ENCODE measurements around the gene TEPSIN.

Gene TEPSIN

GRCh38 chr17:81263371-81264181 is 24.7 kb upstream of the TEPSIN start:
- ATAC-seq, result no peak
- TF ChIP-seq CSDC2 (CRISPR knock-in tag; IDR thresholded peaks at IDR 0.05), result no peak

DNA sequence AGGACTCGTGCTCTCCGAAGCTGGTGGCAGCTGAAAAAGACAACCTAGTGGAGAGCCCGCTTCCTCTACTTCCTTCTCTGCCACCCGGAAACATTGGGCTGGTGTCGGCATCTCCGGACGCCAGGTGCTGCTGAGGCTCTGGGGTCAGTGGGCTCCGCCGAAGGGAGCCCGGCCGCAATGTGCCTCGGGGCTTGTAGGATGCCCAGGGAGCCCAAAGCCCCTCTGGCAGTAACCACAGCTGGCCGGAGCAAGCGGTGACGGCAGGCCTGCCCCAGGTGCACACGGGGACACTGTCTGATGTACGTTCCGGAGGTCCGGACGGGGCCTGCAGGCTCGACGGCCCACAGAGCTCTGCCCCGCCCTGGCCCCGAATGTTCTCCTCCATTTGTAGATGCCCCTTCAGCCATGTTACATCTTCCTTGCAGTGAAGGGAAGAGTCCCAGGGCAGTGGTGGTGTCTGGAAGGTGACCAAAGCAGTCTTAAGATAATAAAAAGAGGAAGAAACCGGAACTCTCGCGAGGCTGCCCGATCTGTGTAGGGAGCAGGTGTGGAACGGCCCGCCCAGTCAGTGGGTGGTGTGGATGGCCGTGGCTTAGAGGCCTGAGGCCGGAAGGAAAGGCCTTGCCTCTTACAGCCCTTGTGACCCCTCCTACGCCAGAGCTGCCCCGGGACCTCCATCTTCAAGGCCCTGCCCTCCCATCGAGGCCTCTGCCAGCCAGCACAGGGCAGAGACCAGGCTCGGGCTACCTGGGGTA is 22.9 kb upstream of the TEPSIN start:
- ATAC-seq, result no peak
- TF ChIP-seq ZNF70 (CRISPR knock-in tag; IDR thresholded peaks at IDR 0.05) (no peak), CSDC2 (CRISPR knock-in tag; IDR thresholded peaks at IDR 0.05) (no peak), ZNF565 (CRISPR knock-in tag; conservative IDR thresholded peaks at IDR 0.05; ENCODE audit: low read depth) (no peak), OSR1 (CRISPR knock-in tag; IDR thresholded peaks at IDR 0.05) (no peak), ARNTL (CRISPR knock-in tag; IDR thresholded peaks at IDR 0.05; ENCODE audit: borderline replicate concordance, low read depth) (no peak), ZC3H10 (CRISPR knock-in tag; IDR thresholded peaks at IDR 0.05) (no peak), ZNF8 (CRISPR knock-in tag; IDR thresholded peaks at IDR 0.05) (no peak), PATZ1 (CRISPR knock-in tag; IDR thresholded peaks at IDR 0.05; ENCODE audit: borderline replicate concordance) (no peak), BACH2 (CRISPR knock-in tag; IDR thresholded peaks at IDR 0.05; ENCODE audit: borderline replicate concordance) (no peak), RARB (CRISPR knock-in tag; IDR thresholded peaks at IDR 0.05) (no peak)

GRCh38 chr17:81261096-81261495 is 22.2 kb upstream of the TEPSIN start:
- no peak for ATAC-seq
- TF ChIP-seq ZFP3 (CRISPR knock-in tag; IDR thresholded peaks at IDR 0.05) (no peak), GLIS3 (CRISPR knock-in tag; IDR thresholded peaks at IDR 0.05) (no peak), ARNTL (CRISPR knock-in tag; IDR thresholded peaks at IDR 0.05; ENCODE audit: borderline replicate concordance, low read depth) (no peak), ZNF70 (CRISPR knock-in tag; IDR thresholded peaks at IDR 0.05) (no peak), ZNF565 (CRISPR knock-in tag; conservative IDR thresholded peaks at IDR 0.05; ENCODE audit: low read depth) (no peak), POU6F1 (CRISPR knock-in tag; IDR thresholded peaks at IDR 0.05; ENCODE audit: borderline replicate concordance, low read depth) (no peak), TSHZ2 (CRISPR knock-in tag; IDR thresholded peaks at IDR 0.05) (no peak), TOX (CRISPR knock-in tag; IDR thresholded peaks at IDR 0.05; ENCODE audit: borderline replicate concordance) (no peak), CSDC2 (CRISPR knock-in tag; IDR thresholded peaks at IDR 0.05) (no peak)

DNA sequence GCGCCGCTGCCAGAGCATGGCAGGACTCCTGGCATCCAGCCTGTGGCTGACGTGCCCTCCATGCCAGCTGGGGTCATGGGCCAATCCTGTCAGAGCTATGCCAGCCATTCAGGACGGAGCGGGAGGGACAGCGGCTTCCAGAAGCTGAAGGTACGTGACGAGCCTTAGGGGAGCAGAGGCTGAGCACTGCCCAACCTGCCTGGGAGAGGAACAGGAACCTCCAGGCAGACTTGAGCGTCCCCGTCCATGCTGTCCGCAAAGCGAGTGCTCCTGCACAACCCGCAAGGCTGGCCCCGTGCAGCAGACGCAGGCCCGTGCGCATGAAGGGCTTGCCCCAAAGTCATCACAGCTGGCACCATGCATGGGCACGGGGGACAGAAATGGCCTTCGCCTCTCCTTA is 21.8 kb upstream of the TEPSIN start:
- ATAC-seq, result no peak
- TF ChIP-seq ZNF565 (CRISPR knock-in tag; conservative IDR thresholded peaks at IDR 0.05; ENCODE audit: low read depth), result no peak
- no peak for TF ChIP-seq OSR1 (CRISPR knock-in tag; IDR thresholded peaks at IDR 0.05)
- no peak for TF ChIP-seq TSHZ2 (CRISPR knock-in tag; IDR thresholded peaks at IDR 0.05)
- TF ChIP-seq, protein P1, sequence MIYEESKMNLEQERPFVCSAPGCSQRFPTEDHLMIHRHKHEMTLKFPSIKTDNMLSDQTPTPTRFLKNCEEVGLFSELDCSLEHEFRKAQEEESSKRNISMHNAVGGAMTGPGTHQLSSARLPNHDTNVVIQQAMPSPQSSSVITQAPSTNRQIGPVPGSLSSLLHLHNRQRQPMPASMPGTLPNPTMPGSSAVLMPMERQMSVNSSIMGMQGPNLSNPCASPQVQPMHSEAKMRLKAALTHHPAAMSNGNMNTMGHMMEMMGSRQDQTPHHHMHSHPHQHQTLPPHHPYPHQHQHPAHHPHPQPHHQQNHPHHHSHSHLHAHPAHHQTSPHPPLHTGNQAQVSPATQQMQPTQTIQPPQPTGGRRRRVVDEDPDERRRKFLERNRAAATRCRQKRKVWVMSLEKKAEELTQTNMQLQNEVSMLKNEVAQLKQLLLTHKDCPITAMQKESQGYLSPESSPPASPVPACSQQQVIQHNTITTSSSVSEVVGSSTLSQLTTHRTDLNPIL (CRISPR knock-in tag; IDR thresholded peaks at IDR 0.05; ENCODE audit: low read depth), result no peak
- no peak for TF ChIP-seq ZNF8 (CRISPR knock-in tag; IDR thresholded peaks at IDR 0.05)
- TF ChIP-seq ARNTL (CRISPR knock-in tag; IDR thresholded peaks at IDR 0.05; ENCODE audit: borderline replicate concordance, low read depth), result no peak
- no peak for TF ChIP-seq GLIS3 (CRISPR knock-in tag; IDR thresholded peaks at IDR 0.05)

Measured in SK-N-SH treated with all-trans-retinoic acid at 6 μM for 48 hours (cell line).